SHP77 (cell line): ENCODE results near the gene CFLAR.
"Not testable (repeated sequence)": the region's sequence is repeated elsewhere in the genome, so short reads cannot be mapped to it uniquely, and the experiment has no call there.

Experiments
- DNase-seq, 2 experiments: peaks; one replicate each; lab custom pipeline; 2025; lab: John Stamatoyannopoulos, UW

The CFLAR gene

DNA sequence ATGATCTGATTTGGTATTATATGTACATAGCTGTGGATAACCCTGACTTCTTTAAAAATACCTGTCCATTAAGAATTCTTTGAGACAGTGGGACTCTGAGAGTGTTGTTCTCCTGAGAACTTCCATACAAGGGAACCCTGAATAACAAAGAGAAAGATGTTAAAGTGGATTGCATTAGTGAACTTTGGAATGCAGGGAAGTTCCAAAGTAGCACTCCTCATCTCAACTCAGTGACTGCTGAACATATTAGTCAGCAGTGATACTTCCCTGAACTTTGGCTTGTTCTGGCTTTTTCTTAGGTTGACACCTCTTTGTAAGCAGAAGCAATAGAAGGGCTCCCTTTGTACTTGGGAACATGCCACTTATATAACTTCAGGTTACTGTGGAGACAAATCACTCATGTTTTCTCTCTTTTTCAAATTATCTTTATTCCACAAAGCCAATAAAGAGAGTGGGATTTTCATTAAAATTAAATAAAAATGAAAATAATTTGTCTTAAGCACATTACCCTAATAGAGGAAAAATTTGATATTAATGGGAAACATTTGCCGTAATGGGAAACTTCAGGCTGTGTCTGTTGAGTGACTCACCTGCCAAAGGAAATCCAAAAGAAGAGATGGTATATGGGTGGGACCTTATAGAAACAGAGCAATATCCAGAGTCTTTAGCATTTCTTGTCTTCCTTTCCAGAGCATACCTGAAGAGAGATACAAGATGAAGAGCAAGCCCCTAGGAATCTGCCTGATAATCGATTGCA lies 33.3 kb downstream of the CFLAR start:
- no peak for DNase-seq

GRCh38 chr2:201149821-201150165 lies 33.8 kb downstream of the CFLAR start:
- not testable (repeated sequence) for DNase-seq

- DNase-seq: no peak
Observed at GRCh38 chr2:201150454-201151020, 34.6 kb downstream of the CFLAR start.

GRCh38 chr2:201151127-201151981 lies 35.4 kb downstream of the CFLAR start:
- DNase-seq: no peak

GRCh38 chr2:201152517-201152916 lies 36.6 kb downstream of the CFLAR start:
- no peak for DNase-seq

GRCh38 chr2:201152999-201153815 lies 37.2 kb downstream of the CFLAR start:
- no peak for DNase-seq

- DNase-seq: no peak
Observed at GRCh38 chr2:201154615-201155399, 38.8 kb downstream of the CFLAR start.

- DNase-seq: no peak
Observed at GRCh38 chr2:201156036-201156435, 40.1 kb downstream of the CFLAR start.

- DNase-seq: no peak
Observed at GRCh38 chr2:201156640-201157039, 40.7 kb downstream of the CFLAR start.

DNA sequence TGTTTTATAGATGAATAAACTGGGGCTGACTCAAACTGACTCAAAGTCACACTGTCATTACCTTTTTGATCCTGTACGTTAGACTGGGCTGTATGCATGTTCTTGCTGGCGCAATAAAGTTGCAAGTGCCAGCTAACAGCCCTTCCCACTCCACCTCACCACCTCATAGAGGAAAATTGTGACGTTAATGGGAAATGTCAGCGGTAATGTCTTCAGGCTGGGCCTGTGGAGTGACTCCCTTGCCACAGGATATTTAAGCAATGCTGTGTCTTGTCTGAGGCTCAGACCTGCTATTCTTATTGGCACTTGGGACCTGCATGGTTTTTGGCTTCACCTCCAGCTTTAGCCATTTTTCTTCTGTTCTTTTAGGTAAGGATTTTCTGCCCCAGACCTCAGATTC lies 41.7 kb downstream of the CFLAR start:
- DNase-seq: no peak

DNA sequence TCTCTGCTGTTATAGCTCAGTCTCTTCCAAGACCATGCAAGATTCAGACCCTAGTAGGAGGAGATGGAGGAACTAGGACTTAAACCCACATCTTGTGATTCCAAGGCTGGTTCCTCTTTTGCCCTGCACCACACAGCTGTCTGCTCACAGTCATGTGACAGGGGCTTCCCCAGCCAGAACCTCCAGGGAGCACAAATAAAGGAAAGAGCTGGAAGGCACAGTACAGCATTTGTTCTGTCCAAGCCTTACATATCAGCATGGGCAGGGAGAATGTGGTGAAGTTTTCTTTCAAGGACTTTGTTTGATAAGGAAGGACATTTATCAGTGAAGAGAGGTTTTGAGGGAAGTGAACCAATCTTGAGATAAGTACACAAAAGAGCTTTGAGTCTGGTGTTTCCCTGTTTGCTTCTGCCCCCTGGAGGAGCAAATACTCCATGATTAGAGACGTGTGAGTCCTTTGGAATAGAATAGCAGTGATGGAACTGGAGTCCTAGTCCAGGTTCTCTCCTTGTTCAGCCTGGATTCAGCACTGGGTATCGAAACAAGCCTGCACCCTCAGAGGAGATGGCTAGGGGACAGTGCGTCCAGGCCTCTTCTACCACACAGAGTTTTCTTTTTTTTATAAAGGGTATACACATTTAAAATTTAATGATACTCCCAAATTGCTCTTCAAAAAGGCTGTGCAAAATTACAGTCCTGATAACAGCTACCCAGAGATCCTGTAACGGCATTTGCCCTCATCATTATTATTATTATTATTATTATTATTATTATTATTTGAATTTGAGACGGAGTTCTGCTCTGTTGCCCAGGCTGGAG lies 42.4 kb downstream of the CFLAR start:
- DNase-seq: peak; percentile 43 to 60

- DNase-seq: no peak
Observed at GRCh38 chr2:201164166-201164565, 48.2 kb downstream of the CFLAR start.

- no peak for DNase-seq
Observed at GRCh38 chr2:201167546-201167945, 51.6 kb downstream of the CFLAR start.

- not testable (repeated sequence) for DNase-seq
Observed at GRCh38 chr2:201168496-201168895, 52.5 kb downstream of the CFLAR start.

- DNase-seq: no peak
Observed at GRCh38 chr2:201171259-201171814, 55.4 kb downstream of the CFLAR start.

GRCh38 chr2:201172279-201172678 lies 56.3 kb downstream of the CFLAR start:
- no peak for DNase-seq

DNA sequence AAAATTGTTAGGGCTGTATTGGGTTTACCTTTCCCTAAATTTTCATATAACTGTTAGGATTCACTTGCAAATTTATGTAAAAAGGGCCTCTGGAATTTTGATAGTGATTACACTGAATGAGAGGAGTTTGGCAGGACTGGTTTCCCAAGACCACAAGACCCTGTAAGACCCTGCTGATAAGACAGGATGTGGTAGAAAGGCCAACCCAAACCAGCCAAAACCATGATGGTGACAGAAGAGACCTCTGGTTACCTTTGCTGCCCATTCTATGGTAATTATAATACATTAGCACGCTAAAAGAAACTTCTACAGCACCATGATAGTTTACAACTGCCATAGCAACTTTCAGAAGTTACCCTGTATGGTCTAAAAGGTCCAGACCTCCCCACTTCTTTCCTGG lies 58.7 kb downstream of the CFLAR start:
- no peak for DNase-seq

DNA sequence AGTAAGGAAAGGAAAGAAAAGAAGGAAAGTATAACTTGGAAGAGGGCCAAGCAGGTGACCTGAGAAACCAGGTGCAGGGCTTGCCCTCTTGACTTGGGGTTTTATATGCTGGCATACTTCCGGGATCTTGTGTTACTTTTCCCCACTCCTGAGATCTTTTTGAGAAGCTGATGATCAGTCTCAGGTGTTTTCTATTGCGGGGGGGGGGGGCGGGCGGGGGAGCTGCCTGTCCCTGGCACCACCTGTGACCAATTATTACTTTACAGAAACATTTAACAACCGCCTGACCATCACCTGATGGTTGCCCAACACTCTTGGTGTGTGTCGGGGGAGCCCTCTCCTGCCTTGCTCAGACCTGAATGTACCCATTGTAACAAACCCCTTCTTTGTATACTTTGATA lies 60.1 kb downstream of the CFLAR start:
- no peak for DNase-seq

DNA sequence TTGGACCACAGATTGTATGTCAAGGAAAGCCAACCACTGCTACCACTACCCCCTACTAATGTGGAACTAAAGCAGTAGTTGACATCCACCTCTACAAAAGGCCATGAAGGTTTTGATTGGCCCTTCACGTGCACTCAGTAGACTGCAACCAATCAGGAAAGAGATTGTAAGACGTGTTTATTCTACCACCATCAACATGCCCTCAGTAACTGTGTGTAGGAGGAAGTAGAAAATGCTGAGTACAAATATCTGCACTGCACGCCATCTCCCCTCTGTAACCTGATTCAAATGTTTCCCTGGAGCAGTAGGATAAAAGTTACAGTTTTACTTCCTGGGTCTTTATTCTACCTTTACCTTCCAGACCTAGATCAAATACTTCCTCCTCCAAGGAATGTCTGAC lies 64.0 kb downstream of the CFLAR start:
- no peak for DNase-seq
